MM.1S (cell line): ENCODE measurements around the gene CTNNA3.
"Not testable (repeated sequence)": the region's sequence is repeated elsewhere in the genome, so short reads cannot be mapped to it uniquely, and the experiment has no call there.

ENCODE experiments used
- DNase-seq: peaks from one replicate; pipeline ENCODE4 v3.0.0-alpha.2; 2015
- H2AFZ ChIP-seq: fragments of 300-600 bp; sonication (generic); 2 replicates; pipeline ENCODE4 v1.6.0; 2016; ENCODE audit warnings: antibody characterized with exemption, low read length
- H3F3A ChIP-seq: fragments of 300-600 bp; sonication (generic); 2 replicates; pipeline ENCODE4 v1.6.1; 2016; ENCODE audit warnings: mild to moderate bottlenecking, antibody characterized with exemption, low read length, moderate library complexity, mixed read lengths; ENCODE audit not compliant: insufficient read depth
- H3K27ac ChIP-seq: fragments of 300-600 bp; sonication (generic); 2 replicates; pipeline ENCODE4 v1.5.1; 2016; ENCODE audit warnings: mild to moderate bottlenecking, low read length
- H3K27me3 ChIP-seq: fragments of 300-600 bp; sonication (generic); replicated peaks from 2 replicates; pipeline ENCODE4 v1.6.0; 2016; ENCODE audit warnings: low read length; ENCODE audit not compliant: insufficient read depth
- H3K36me3 ChIP-seq: fragments of 300-600 bp; sonication (generic); replicated peaks from 2 replicates; pipeline ENCODE4 v1.6.1; 2016; ENCODE audit warnings: mild to moderate bottlenecking, low read length, mixed read lengths; ENCODE audit not compliant: insufficient read depth
- H3K4me1 ChIP-seq: fragments of 300-600 bp; sonication (generic); 2 replicates; pipeline ENCODE4 v1.6.1; 2016; ENCODE audit warnings: low read length, mixed read lengths
- H3K4me2 ChIP-seq: fragments of 300-600 bp; sonication (generic); 2 replicates; pipeline ENCODE4 v1.6.0; 2016; ENCODE audit warnings: low read depth, low read length
- H3K4me3 ChIP-seq: fragments of 300-600 bp; sonication (generic); 2 replicates; pipeline ENCODE4 v1.5.1; 2016; ENCODE audit warnings: low read length, mixed read lengths
- H3K79me2 ChIP-seq: fragments of 300-600 bp; sonication (generic); 2 replicates; pipeline ENCODE4 v1.6.1; 2016; ENCODE audit warnings: mixed run types, low read length, mixed read lengths
- H3K9ac ChIP-seq: fragments of 300-600 bp; sonication (generic); 2 replicates; pipeline ENCODE4 v1.6.1; 2016; ENCODE audit warnings: low read length, mixed read lengths
- H3K9me2 ChIP-seq: fragments of 300-600 bp; sonication (generic); replicated peaks from 2 replicates; pipeline ENCODE4 v1.6.1; 2016; ENCODE audit warnings: mild to moderate bottlenecking, low read length, mixed read lengths; ENCODE audit not compliant: insufficient read depth
- H3K9me3 ChIP-seq: fragments of 300-600 bp; sonication (generic); replicated peaks from 2 replicates; pipeline ENCODE4 v1.6.1; 2016; ENCODE audit warnings: mild to moderate bottlenecking, low read length, mixed read lengths; ENCODE audit not compliant: insufficient read depth
- H4K20me1 ChIP-seq: fragments of 300-600 bp; sonication (generic); 2 replicates; pipeline ENCODE4 v1.6.1; 2016; ENCODE audit warnings: mild to moderate bottlenecking, low read length, moderate library complexity, mixed read lengths; ENCODE audit not compliant: insufficient read depth
- CTCF ChIP-seq: fragments of 300-600 bp; sonication (generic); IDR thresholded peaks from 2 replicates; pipeline ENCODE4 v1.5.1; 2016; ENCODE audit warnings: antibody characterized with exemption, low read length, mixed read lengths
- EZH2 ChIP-seq: fragments of 300-600 bp; sonication (generic); optimal IDR thresholded peaks from 2 replicates; pipeline ENCODE3; 2017; ENCODE audit warnings: low read depth, mild to moderate bottlenecking, antibody characterized with exemption, low read length, mixed read lengths
- EZH2phosphoT487 ChIP-seq: fragments of 300-600 bp; sonication (generic); IDR thresholded peaks from 2 replicates; pipeline ENCODE4 v1.6.1; 2018; ENCODE audit warnings: antibody characterized with exemption, low read length

Gene CTNNA3

GRCh38 chr10:66337211-66337610, 1358.8 kb downstream of the CTNNA3 start:
- Histone ChIP-seq H3K4me3 (no peak overlapping the region), H3K27ac (no peak overlapping the region), H3K27me3 (no peaks in the 10 kb centered on the region), H3K4me2 (no peak overlapping the region), H3K79me2 (no peaks in the 10 kb centered on the region), H3K9me3 (no peaks in the 10 kb centered on the region), H3K9me2 (no peaks in the 10 kb centered on the region), H2AFZ (no peak overlapping the region), H3K4me1 (no peaks in the 10 kb centered on the region), H3K9ac (no peak overlapping the region), H3K36me3 (no peaks in the 10 kb centered on the region), H3F3A (no peaks in the 10 kb centered on the region), H4K20me1 (no peaks in the 10 kb centered on the region)
- TF ChIP-seq CTCF (no peak), EZH2phosphoT487 (no peak), EZH2 (no peak)
- no peak for DNase-seq

GRCh38 chr10:66336791-66337190, 1359.2 kb downstream of the CTNNA3 start:
- Histone ChIP-seq H3K9me3 (no peaks in the 10 kb centered on the region), H3F3A (no peaks in the 10 kb centered on the region), H3K9ac (no peak overlapping the region), H4K20me1 (no peaks in the 10 kb centered on the region), H3K4me1 (no peaks in the 10 kb centered on the region), H3K4me2 (no peak overlapping the region), H3K27me3 (no peaks in the 10 kb centered on the region), H3K4me3 (no peak overlapping the region), H3K27ac (no peak overlapping the region), H3K9me2 (no peaks in the 10 kb centered on the region), H3K79me2 (no peaks in the 10 kb centered on the region), H3K36me3 (no peaks in the 10 kb centered on the region), H2AFZ (no peak overlapping the region)
- no peak for DNase-seq
- TF ChIP-seq CTCF, result no peak
- no peak for TF ChIP-seq EZH2phosphoT487
- TF ChIP-seq EZH2, result no peak

DNA sequence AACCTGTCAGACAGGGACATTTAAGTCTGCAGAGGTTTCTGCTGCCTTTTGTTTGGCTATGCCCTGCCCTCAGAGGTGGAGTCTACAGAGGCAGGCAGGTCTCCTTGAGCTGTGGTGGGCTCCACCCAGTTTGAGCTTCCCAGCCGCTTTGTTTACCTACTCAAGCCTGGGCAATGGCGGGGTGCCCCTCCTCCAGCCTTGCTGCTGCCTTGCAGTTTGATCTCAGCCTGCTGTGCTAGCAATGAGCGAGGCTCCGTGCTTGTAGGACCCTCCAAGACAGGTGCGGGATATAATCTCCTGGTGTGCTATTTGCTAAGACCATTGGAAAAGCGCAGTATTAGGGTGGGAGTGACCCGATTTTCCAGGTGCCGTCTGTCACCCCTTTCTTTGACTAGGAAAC, 1360.2 kb downstream of the CTNNA3 start:
- H3K4me1 ChIP-seq, H4K20me1 ChIP-seq, H3K27ac ChIP-seq, H3K9me2 ChIP-seq, H3K9ac ChIP-seq, H3K79me2 ChIP-seq, H3K4me3 ChIP-seq, H3K27me3 ChIP-seq, H3F3A ChIP-seq, H3K4me2 ChIP-seq, H2AFZ ChIP-seq, H3K9me3 ChIP-seq, DNase-seq, H3K36me3 ChIP-seq: not testable (repeated sequence)

GRCh38 chr10:66329147-66329546, 1366.8 kb downstream of the CTNNA3 start:
- no peaks in the 10 kb centered on the region for H3K9me2 ChIP-seq
- no peak overlapping the region for H3K4me3 ChIP-seq
- H3F3A ChIP-seq, result no peaks in the 10 kb centered on the region
- no peak overlapping the region for H3K9ac ChIP-seq
- H3K4me1 ChIP-seq, result no peaks in the 10 kb centered on the region
- no peaks in the 10 kb centered on the region for H3K9me3 ChIP-seq
- H3K36me3 ChIP-seq, result no peaks in the 10 kb centered on the region
- H3K79me2 ChIP-seq, result no peaks in the 10 kb centered on the region
- no peak for DNase-seq
- TF ChIP-seq CTCF, result no peak
- no peak for TF ChIP-seq EZH2
- TF ChIP-seq EZH2phosphoT487, result no peak
- H4K20me1 ChIP-seq, result no peaks in the 10 kb centered on the region
- no peaks in the 10 kb centered on the region for H3K27me3 ChIP-seq
- no peak overlapping the region for H2AFZ ChIP-seq
- H3K4me2 ChIP-seq, result no peak overlapping the region
- no peak overlapping the region for H3K27ac ChIP-seq
